A375 (cell line): Measurements from ENCODE around the gene CHMP2B. TPM values are rescaled to one million over a fixed set of nuclear protein-coding genes. Genes with fewer than 3 reads are reported as not detected.

Source experiments
- small RNA-seq: library from RNA; depleted of rRNA; stranded (forward); fragments of <200 nt; gene quantifications from one replicate; pipeline ENCODE3, GENCODE V24; 2014
- total RNA-seq: library from RNA; depleted of rRNA; stranded (reverse); fragments of >200 nt; shearing (Covaris generic); gene quantifications from 2 replicates; pipeline ENCODE4 v1.2.3, GENCODE V29; 2014; rRNA removed

CHMP2B gene, protein sequence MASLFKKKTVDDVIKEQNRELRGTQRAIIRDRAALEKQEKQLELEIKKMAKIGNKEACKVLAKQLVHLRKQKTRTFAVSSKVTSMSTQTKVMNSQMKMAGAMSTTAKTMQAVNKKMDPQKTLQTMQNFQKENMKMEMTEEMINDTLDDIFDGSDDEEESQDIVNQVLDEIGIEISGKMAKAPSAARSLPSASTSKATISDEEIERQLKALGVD
- 23.9 and 24.6 TPM in 2 replicates for total RNA-seq

GRCh38 chr3:87227104-87227834 lies at the start of gene CHMP2B:
TSS of gene CHMP2B (plus strand) at chr3:87227309. CDS start at chr3:87227523, 214 bp downstream.

GRCh38 chr3:87276484-87276883 lies 49.4 kb downstream of the CHMP2B start, which contains the start of gene POU1F1:
TSS of gene POU1F1 (minus strand) at chr3:87276584. CDS start at chr3:87276462, 122 bp downstream.

Small RNAs within 50 kb of the gene (small RNA-seq; reads per million reads assigned to genes)
- not detected for gene MIR4795

Other genes with a start within 250 kb of the CHMP2B start
- 0.64 TPM in 2 replicates for gene VGLL3, start 236.2 kb upstream of the CHMP2B start, total RNA-seq
- not detected in 2 replicates for gene POU1F1, start 49.3 kb downstream of the CHMP2B start, total RNA-seq